NCI-H2081 treated with DMSO at 0.1 percent for 48 hours (cell line): ENCODE data around the gene ADGRV1.
"Not testable (repeated sequence)": the region's sequence is repeated elsewhere in the genome, so short reads cannot be mapped to it uniquely, and the experiment has no call there.

Source experiments
- DNase-seq: peaks from one replicate; lab custom pipeline; 2025; lab: John Stamatoyannopoulos, UW

The ADGRV1 gene

GRCh38 chr5:90948969-90949368 lies 390.4 kb downstream of the ADGRV1 start:
- no peak for DNase-seq

GRCh38 chr5:90949469-90950358 lies 391.1 kb downstream of the ADGRV1 start:
- DNase-seq: no peak

GRCh38 chr5:90955001-90955635 lies 396.5 kb downstream of the ADGRV1 start:
- DNase-seq: no peak

- DNase-seq: no peak
These were observed 398.0 kb downstream of the ADGRV1 start for GRCh38 chr5:90956511-90957097.

- DNase-seq: no peak
These were observed 399.3 kb downstream of the ADGRV1 start for GRCh38 chr5:90957906-90958305.

- no peak for DNase-seq
These were observed 400.7 kb downstream of the ADGRV1 start for GRCh38 chr5:90959262-90959661.

- DNase-seq: no peak
These were observed 403.9 kb downstream of the ADGRV1 start for GRCh38 chr5:90962481-90962880.

- DNase-seq: no peak
These were observed 406.6 kb downstream of the ADGRV1 start for GRCh38 chr5:90965110-90965685.

- no peak for DNase-seq
These were observed 408.8 kb downstream of the ADGRV1 start for GRCh38 chr5:90967443-90967842.

GRCh38 chr5:90967851-90968250 lies 409.3 kb downstream of the ADGRV1 start:
- DNase-seq: no peak

GRCh38 chr5:90968319-90968718 lies 409.7 kb downstream of the ADGRV1 start:
- DNase-seq: no peak

GRCh38 chr5:90969945-90970344 lies 411.3 kb downstream of the ADGRV1 start:
- DNase-seq: not testable (repeated sequence)

GRCh38 chr5:90981177-90981576 lies 422.6 kb downstream of the ADGRV1 start:
- no peak for DNase-seq

GRCh38 chr5:90981821-90982220 lies 423.2 kb downstream of the ADGRV1 start:
- DNase-seq: no peak

- DNase-seq: no peak
These were observed 424.0 kb downstream of the ADGRV1 start for GRCh38 chr5:90982576-90982975.

GRCh38 chr5:90983148-90983547 lies 424.6 kb downstream of the ADGRV1 start:
- DNase-seq: no peak

- no peak for DNase-seq
These were observed 425.1 kb downstream of the ADGRV1 start for GRCh38 chr5:90983711-90984124.

GRCh38 chr5:90985341-90985740 lies 426.7 kb downstream of the ADGRV1 start:
- no peak for DNase-seq

GRCh38 chr5:90987726-90988125 lies 429.1 kb downstream of the ADGRV1 start:
- DNase-seq: no peak

GRCh38 chr5:90991201-90991600 lies 432.6 kb downstream of the ADGRV1 start:
- no peak for DNase-seq

- no peak for DNase-seq
These were observed 436.2 kb downstream of the ADGRV1 start for GRCh38 chr5:90994796-90995195.

- no peak for DNase-seq
These were observed 437.5 kb downstream of the ADGRV1 start for GRCh38 chr5:90996089-90996488.

- no peak for DNase-seq
These were observed 438.5 kb downstream of the ADGRV1 start for GRCh38 chr5:90997082-90997481.
